Measurements from ENCODE around the gene VPS26C. TPM values are rescaled to one million over a fixed set of nuclear protein-coding genes. Genes with fewer than 3 reads are reported as not detected.

The VPS26C gene
- total RNA-seq, 1 donor from 2014 or later: 31.2 TPM

DNA sequence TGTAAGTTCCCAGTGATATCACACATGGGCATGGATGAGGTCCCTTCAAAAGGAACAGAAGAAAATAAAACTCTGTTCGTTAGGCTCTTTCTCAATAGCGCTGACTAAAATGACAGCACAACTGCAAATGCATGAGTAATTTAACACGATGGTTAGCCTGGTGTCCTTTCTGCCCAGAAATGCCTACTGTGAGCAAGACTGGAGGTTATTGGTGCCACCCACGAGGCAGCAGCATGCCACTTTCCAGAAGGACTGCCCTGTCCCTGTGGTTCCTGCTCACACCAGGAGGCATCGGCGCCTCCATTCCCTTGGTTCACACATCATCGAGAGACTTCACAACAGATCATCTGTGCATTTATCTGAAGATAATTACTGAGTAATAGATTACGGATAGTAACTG lies 26.2 kb downstream of the VPS26C start:
- no peak overlapping the region for H3K4me3 ChIP-seq (ENCODE audit: low read depth, low read length)
- no peak for DNase-seq (ENCODE audit: low read depth)
- TF ChIP-seq, protein P1, sequence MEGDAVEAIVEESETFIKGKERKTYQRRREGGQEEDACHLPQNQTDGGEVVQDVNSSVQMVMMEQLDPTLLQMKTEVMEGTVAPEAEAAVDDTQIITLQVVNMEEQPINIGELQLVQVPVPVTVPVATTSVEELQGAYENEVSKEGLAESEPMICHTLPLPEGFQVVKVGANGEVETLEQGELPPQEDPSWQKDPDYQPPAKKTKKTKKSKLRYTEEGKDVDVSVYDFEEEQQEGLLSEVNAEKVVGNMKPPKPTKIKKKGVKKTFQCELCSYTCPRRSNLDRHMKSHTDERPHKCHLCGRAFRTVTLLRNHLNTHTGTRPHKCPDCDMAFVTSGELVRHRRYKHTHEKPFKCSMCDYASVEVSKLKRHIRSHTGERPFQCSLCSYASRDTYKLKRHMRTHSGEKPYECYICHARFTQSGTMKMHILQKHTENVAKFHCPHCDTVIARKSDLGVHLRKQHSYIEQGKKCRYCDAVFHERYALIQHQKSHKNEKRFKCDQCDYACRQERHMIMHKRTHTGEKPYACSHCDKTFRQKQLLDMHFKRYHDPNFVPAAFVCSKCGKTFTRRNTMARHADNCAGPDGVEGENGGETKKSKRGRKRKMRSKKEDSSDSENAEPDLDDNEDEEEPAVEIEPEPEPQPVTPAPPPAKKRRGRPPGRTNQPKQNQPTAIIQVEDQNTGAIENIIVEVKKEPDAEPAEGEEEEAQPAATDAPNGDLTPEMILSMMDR (conservative IDR thresholded peaks at IDR 0.05; ENCODE audit: low read depth, low read length): no peak

DNA sequence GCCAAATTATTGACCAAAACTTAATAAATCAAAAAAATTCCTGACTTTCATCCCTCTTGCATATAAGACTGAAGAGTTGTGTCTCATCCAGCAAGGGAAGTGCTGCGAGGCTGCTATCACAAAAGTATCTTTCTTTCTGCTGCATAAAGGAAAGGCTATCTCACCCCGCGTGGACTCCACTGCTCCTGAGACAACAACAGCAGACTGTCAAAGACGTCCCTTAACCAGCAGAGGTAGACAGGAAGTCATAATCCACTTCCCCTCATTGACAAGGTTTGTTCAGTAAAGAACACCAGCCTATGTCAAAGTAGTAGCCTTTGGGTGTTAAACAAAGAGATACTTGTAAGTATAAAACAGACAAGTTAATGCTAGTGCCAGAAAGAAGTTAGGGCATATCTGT lies 29.4 kb downstream of the VPS26C start:
- TF ChIP-seq, protein P1 (conservative IDR thresholded peaks at IDR 0.05; ENCODE audit: low read depth, low read length): no peak
- DNase-seq (ENCODE audit: low read depth): no peak

GRCh38 chr21:37237346-37237745 lies 29.8 kb downstream of the VPS26C start:
- TF ChIP-seq, protein P1 (conservative IDR thresholded peaks at IDR 0.05; ENCODE audit: low read depth, low read length): no peak
- DNase-seq (ENCODE audit: low read depth): no peak
- H3K4me3 ChIP-seq (ENCODE audit: low read depth, low read length): no peak overlapping the region

More for the DNA sequence above, 29.4 kb downstream of the VPS26C start:
- H3K4me3 ChIP-seq (ENCODE audit: low read depth, low read length): no peak overlapping the region

DNA sequence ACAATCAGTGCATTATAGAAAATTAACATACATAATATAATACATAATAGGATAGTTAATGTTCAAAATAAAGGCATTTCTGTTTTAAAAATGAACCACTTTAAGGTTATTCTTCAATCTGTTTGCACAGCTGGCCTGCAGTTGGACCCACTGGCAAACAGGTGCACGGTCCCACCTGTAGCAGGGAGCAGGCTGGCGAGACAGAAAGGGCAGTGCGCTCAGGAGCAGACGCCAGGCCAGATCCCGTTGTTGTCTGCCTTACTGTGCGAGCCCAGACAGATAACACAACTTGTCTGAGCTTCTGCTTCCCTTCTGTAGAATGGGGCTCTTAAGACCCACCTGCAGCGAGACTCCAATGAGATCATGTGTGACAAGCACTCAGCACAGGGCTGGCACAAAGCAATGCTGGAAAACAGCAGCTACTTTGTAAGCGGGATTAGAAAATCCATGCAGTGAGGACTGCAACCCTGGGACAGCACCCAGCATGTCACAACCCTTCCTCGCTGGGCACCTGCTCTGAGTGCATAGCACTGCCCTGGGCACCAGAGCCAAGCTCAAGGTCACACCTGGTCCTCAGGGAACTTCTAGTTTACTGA lies 33.5 kb downstream of the VPS26C start:
- no peak overlapping the region for H3K4me3 ChIP-seq (ENCODE audit: low read depth, low read length)
- no peak for DNase-seq (ENCODE audit: low read depth)
- TF ChIP-seq, protein P1 (conservative IDR thresholded peaks at IDR 0.05; ENCODE audit: low read depth, low read length): no peak

DNA sequence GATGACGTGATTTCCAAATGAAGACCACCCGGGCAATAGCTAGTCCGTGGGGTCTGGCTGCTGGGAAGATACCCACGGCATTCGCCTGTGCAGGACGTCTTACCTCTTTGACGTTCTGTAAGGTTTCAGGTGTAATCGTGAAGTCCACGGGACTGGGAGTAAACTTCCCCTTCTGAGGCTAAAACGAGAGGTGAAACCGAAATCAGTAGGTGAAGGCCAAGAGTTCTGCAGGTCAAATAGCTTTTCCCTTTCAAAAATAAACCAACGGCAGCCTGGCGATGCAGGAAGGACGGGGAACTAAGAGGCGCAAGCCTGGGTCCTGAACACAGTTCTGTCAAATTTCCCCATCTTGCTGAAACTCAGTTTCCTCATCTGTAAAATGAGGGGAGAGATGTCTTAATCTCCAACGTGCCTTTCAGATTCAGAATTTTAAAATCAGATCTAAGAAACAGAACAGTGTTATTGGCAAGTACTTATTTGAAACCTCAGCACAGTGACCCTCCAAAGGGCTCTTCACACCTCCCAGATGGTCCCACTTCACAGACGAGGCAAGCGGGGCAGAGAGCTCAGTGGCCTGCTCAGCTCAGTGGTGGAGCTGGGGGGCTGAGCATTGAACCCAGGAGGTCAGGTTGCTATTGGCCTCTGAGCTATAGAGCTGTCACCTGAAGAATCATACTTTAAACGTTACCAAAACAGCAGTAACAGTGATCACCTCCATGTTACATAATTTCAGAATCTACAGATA lies 34.7 kb downstream of the VPS26C start:
- TF ChIP-seq, protein P1 (conservative IDR thresholded peaks at IDR 0.05; ENCODE audit: low read depth, low read length): no peak
- no peak overlapping the region for H3K4me3 ChIP-seq (ENCODE audit: low read depth, low read length)
- DNase-seq (ENCODE audit: low read depth): no peak

DNA sequence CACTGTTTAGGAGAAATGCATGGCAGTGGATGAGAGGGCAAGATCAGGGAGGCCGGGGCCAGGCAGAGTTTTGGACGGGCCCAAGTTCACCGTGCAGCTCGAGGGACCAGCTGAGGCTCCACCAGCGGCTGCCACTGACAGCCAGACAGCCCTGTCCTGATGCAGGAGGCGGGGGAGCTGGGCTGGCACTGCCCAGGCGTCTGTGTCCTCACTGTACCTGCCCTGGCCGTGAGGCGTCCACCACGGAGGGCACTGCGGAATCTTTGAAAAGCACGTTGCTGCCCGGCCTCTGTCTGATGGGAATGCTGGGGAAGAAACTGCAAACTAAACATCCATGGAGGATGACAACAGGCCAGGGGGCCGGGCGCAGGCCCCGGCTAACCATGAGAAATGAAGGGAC lies 35.5 kb downstream of the VPS26C start:
- TF ChIP-seq, protein P1 (conservative IDR thresholded peaks at IDR 0.05; ENCODE audit: low read depth, low read length): no peak
- DNase-seq (ENCODE audit: low read depth): no peak

GRCh38 chr21:37231249-37231645 lies 35.9 kb downstream of the VPS26C start:
- no peak for DNase-seq (ENCODE audit: low read depth)
- TF ChIP-seq, protein P1 (conservative IDR thresholded peaks at IDR 0.05; ENCODE audit: low read depth, low read length): no peak

More for the DNA sequence above, 35.5 kb downstream of the VPS26C start:
- no peak overlapping the region for H3K4me3 ChIP-seq (ENCODE audit: low read depth, low read length)

More at GRCh38 chr21:37231249-37231645, 35.9 kb downstream of the VPS26C start:
- no peak overlapping the region for H3K4me3 ChIP-seq (ENCODE audit: low read depth, low read length)

Data from epithelial cell of proximal tubule (primary cell).